HG03095 (cell line): ENCODE data around the gene CRADD.
"Not testable (repeated sequence)": the region's sequence is repeated elsewhere in the genome, so short reads cannot be mapped to it uniquely, and the experiment has no call there.

Experiments
- ATAC-seq: cut with Tn5 transposase; IDR thresholded peaks from one replicate; pipeline ENCODE4 v1.9.1; 2021; ENCODE audit warnings: moderate library complexity; ENCODE audit not compliant: unreplicated experiment

Gene CRADD

DNA sequence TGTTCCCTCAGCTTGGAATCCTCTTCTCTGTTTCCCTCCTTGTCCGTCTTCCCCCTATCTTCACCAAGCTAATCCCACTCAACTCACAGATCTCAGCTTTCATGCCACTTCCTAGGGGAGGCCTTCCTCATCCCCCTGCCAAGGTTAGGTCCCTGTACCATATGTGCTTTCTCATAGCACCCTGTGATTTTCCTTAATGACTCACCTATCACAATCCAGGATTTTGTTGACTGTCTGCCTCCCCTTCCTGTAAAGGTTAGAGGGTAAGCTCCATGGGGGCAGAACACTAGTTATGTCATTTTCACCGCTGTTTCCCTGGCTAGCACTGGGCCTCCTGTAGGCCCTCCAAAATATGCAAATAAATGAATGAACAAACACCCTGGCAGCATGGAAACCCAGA, 57.6 kb downstream of the CRADD start:
- no peak for ATAC-seq

DNA sequence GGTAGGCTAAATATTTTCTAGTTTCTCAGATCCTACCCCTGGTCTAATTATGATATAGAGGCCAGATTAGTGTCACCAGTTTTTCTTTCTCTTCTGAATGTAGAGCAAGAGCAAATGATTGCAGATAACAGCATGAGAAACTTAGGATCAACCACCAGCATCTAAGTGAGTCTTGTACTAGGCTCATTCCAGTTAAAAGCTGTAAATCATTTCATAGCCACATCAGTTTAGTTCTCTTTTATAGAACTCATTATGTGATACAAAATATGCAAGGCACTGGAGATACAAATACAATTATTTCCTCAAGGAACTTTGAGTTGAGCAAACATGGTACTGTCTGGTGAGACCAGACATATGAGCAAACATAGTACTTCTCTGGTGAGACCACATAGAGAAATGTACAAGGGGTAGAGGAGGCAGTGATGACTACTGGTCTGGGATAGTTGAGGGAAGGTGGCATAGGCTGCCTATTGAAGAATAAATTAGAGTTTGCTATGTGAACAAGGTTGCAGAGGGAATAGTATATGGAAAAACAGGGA, 59.5 kb downstream of the CRADD start:
- ATAC-seq, result no peak

DNA sequence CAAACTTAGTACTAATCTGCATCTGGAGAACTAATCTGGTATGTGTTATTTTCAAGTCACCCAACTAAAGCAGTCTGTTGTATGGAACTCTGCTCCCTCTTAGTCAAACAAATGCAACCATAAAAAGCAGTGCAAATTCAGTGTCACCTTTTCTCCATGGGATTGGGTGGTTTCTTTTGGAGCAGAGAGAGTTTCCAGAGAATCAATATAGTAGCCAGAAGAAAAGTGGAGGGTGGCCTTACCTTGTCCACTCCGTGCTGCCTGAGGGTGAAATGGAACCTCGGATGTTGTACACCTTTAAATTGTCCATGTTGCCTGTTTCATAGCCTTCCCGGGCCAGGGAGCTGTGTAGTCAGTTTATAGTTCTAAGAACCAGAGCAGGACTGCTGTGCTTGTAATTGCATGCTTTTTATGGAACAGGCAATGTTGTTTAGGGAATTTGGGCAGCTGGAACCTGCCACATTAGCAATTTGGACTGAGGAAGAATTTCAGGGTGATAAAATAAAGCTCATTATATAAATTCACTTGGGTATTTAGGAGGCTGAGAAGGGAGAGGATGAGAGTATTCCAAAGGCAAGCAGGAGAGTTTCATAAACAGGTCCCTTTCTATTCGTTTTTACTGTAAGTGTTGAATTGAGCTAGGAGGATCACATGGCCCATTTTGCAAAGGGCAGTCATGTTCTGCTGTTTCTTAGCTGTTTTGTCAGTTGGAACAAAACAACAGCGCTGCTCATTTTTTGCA, 60.5 kb downstream of the CRADD start:
- ATAC-seq, result no peak

DNA sequence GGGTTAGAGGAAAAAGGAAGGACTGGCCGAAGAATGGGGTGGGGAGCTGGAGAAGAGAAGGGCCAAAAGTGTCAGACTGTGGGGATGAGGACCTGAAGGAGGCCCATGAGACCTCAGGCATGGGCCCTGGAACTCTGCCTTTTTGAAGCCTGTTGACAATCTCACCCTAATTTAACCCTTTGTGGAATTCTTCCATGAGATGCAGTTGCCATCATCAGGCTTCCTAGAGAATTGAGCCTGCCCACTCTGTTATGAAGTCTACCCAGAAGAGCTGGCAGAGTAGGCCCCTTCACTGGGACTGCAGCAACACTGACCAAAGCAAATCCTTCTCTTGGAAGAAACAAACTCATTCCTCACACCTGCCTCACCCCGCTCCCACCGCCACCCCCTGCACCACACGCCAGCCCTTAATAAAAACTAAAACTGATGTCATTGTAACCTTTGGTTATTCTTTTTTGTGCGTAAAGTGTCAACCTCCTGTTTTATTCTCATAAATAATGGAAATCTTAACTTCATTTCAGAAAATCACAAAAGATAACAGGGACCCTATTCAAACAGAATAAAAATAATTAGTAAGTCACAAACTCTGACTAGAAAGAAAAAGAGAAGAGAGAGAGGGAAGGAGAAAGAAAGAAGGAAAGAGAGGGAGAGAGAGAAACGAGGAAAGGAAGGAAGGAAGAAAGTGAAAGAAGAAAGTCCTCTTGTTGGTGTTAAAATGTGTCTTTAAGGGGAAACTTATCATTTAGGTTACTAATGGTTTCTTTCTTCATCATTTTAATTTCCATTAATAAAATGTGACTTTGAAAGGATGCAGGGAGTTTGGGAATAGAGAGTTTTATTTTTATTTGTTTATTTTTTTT, 61.3 kb downstream of the CRADD start:
- no peak for ATAC-seq

DNA sequence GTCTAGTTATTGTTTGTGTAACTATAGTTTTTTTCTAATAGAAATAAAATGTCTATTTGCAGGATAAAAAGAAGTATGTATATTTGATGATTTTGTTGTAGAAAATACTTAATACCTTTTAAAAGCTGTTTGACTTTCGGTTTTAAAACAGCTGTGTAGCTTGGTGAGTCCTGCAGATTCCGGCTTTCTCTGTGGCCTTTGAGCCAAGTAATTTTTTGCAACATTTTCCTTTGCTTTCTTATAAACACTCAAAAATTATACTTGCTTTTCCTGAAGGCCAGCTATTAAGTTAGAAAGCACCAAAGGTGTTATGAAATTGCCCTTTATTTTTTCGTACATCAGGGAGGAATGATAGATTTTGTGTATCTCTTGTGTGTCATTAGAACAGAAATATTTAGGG, 63.6 kb downstream of the CRADD start:
- ATAC-seq, result no peak

DNA sequence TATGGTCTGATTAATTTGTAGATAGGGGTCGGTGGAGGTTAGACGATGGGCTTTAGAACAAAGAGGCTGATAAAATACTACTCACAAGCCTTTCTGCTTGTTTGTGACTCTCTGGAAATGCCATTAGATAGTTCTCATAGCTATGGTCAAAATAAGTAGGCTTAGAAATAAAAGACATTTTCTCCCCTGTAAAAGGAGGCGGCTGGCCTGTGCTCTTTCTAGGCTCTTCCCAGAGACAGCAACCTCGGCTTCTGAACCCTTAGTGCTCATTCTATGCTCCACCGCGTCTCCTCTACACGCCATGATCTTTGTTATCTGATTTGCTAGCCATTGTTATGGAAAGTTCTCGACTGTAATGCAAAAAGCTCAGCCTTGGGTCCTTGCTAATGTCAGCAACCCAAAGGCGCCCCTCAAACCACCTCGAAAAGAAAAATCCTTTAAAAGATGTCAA, 64.5 kb downstream of the CRADD start:
- ATAC-seq, result peak; percentile 22

DNA sequence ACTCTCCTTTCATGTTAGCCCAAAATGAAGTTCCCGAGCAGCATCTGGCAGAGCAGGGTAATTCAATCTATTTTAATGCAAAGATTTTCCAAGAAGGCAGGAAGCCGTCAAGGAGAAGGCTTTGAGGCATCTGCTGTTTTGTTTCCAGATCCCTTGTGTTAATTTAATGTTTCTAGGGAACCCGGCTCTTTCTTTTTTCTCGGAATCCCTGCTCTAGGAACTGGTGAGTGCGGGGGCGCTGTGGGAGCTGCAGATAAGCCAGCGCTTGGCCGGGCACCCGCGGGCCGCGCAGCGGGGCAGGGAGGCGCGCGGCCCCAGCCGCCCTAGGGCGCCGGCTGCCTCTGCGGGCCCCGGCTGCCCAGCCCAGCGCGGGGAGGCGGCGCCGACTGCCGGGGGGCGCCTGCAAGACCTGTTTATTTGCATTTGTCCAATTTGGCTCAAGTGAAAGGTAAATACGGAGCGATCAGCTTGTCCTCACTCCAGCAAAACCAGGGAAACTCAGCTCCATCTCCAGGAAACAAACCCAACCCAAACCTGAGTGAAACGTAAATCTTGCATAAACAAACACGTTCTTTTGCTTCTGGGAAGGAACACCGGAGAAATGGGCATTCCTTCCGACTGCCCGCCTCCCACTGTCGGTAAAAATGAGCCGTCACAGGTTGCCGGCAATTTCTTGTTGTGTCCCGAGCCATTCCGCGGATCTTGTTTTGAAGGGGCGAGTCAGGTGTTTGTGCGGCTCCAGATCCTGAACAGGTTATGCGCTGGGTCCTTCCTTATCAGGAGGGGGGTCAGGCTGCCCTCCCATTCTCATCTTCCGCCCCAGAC, 65.1 kb downstream of the CRADD start:
- peak; percentile 84 for ATAC-seq

DNA sequence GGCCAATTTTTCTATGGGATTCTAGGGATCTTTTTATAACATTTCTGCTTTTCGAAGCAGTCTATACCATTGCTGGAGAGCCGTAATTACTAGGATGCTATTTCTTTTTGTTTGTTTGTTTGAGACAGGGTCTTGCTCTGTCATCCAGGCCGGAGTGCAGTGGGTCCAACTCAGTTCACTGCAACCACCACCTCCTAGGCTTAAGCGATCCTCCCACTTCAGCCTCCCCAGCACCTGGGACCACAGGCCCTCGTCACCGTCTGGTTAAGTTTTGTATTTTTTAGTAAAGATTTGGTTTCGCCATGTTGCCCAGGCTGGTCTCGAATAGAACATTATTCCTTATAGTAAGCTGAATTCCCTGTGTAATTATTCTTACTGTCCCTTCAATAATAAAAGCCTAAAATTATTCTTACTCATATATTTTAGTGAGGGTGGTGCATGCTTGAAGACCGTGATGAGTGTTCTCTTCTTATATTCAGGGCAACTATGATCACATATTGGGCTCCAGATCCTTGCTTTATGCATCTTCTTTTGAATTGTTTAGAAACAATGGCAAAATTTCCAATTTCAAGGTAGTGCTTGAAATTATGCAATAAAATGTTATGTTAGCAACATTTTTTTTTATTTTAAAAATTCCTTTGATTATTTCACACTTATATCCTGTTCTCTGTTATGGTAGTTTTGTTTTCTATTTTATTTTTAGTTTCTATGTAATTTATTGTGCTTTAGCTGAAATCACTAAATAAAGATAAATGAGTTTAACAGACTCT, 66.2 kb downstream of the CRADD start:
- no peak for ATAC-seq

DNA sequence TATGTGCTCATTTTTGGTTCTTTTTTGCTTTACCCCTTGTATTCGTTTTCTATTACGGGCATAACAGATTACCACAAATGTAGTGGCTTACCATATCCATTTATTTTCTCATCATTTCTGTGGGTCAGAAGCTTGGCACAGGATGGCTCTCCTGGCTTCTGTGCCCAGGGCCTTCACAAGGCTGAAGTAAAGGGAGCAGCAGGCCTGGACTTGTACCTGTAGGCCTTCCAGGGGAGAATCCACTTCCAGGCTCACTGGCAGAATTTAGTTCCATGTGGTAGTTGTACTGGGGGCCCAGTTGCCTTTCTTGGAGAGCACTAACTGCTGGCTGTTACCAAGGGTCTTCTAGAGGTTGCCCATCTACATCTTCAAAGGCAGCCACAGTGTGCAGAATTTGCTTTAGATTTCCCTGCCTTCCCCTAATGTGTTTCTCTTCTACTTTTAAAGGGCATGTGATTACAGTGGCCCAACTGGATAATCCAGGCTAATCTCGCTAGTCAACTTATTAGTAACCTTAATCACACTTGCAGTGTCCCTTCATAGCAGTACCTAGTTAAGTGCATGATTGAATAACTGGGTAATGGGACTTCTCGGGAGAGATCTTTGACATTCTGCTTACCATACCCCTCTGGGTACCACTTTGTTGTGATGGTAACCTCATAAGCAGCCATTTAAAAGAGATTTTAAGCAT, 67.0 kb downstream of the CRADD start:
- no peak for ATAC-seq

DNA sequence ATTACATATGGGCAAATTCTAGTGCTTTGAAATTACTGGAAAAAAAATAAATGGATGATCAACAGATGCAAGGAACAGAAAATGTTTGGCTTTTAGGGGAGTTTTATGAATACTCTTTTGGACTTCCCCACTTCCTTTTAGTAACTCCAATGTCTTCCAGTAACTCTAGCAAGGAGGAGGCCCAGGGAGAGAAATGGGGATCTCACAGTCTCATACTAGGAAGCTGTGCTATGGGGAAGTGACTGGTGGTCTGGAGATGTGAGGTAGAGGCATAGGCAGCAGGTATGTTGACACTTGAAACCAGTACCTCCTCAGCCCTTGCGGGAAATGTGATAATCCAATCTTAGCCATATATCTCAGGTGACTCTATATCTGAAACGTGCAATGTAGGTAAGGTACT, 68.1 kb downstream of the CRADD start:
- no peak for ATAC-seq

DNA sequence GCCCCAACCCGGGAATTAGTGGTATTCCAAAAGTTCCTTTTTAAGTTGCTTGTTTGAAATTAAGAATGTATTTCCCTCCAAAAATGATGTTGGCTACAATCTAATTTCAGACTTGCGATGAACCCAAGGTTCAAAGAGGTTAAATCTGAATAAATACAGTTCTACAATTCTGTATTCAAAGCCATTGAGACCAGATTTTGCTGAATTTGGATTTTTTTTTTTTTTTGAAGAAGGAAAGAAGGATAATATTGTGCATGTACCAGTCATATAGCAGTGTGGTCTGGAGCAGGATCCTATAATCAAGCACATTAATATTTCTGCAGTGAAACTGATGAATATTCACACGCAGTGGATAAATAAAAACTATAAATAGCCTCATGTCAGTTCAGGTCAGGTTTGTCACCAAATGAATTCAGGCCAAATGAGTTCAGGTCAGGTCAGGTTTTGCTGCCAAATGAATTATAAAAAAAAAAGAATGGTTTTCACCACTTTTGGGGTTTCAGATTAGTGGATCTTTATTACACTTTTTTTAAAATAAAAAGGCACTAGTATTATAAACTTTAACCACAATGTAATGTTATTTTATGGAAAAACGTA, 69.5 kb downstream of the CRADD start:
- ATAC-seq, result no peak

DNA sequence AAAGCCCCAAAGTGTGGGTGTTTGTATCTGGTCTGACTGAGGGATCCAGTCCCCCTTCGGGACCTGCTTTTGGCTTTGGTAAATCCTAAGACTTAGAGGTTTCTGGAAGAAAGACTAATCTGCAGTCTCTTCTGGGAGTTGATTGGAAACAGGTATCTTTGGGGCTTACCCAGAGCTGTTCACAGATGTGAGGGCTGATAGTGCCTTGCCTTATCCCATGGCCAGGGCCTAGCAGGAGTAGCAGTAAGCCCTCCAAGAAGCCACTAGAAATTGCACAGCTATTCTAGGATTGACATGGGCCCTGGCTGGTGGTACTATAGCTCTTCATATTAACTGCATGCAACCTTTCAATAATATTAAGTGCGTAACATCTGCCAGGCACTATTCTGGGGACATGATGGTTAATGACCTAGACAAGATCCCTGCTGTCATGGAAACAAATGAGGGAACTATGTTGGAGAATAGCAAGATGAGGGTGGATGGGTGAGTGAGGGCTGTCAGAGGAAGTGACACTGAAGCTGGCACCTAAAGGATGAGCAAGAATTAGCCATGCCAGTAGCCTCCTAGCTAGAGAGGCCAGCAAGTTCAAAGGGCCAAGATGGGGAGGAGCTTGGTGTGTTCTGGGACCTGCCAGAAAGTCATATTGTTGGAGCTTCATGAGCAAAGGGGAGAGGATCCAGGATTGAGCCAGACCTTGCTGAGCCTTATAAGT, 71.7 kb downstream of the CRADD start:
- ATAC-seq, result no peak

DNA sequence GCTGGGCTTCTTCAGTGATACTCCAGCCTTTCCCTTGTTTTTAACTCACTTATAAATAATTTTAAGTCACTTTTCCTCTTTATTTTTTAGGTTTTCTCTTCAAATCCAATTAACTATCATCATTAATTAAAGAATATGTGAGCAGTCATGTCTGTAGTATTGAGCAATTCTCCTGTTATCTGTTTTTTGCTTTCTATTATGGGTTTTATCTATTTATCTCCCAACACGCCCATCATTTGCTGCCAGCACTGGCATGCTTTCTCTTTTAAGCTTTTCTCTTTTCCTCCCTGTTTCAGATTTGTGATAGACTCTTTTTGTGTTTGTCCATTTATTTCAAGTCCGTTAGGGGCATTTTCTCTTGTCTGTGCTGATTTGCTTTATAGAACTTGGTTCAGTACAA, 72.3 kb downstream of the CRADD start:
- no peak for ATAC-seq

DNA sequence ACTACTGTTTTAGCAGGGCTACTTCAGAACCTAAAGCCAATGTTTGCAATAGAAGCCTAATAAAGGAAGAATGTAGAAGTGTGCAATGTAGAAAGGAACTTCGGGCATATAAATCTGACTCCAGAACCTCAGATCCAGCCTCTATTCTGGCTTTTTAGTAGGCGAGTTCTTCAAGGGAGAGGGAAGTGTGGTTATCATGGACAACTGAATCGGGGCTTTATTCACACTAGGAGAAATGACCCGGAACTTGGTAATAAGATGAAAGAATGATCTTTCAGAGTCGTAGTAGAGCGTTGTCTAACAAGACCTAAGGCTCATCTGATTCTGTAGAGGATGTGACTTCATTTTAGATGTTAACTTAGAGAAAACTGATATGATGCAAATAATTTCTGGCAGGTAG, 72.9 kb downstream of the CRADD start:
- ATAC-seq, result no peak

DNA sequence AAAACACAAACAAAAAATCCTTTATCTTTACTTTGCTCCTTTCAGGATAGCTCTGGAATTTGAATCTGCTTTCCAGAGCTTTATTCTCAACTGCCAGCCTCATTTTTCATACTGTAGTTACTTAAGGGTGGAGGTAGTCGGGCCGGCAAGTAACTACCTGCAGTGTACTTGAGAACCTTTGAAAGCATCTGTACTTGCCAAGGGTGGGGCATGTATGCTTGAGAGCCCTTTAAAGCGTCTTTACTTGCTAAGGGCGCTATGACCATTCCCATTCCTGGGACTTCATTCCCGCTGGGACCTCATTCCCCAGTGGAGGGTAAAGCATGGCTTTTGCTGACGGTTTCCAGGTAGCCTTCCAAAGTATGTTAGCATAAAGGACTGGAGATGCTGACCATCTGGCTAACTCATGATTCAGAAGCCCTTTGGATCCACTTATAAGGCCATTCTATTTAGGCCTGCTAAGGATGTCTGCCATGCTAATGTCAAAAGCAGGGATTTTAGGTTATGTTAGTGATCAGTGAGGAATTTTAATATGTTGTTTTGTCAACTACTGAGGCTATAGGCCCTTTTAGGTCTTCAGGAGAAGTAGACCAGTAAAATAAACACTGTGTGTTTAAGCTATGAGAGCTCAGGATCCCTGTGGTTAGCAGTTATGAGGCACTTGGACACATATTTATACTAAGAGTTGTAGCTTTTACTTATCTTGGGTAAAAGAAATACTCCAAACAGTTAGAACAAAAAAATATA, 74.9 kb downstream of the CRADD start:
- ATAC-seq, result no peak

DNA sequence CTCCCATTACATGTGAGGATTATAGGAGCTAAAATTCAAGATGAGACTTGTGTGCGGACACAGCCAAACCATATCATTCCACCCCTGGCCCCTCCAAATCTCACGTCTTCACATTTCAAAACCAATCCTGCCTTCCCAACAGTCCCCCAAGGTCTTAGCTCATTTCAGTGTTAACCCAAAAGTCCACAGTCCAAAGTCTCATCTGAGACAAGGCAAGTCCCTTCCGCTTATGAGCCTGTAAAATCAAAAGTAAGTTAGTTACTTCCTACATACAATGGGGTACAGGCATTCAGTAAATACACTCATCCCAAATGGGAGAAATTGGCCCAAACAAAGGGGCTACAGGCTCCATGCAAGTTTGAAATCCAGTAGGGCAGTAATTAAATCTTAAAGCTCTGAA, 76.1 kb downstream of the CRADD start:
- no peak for ATAC-seq

DNA sequence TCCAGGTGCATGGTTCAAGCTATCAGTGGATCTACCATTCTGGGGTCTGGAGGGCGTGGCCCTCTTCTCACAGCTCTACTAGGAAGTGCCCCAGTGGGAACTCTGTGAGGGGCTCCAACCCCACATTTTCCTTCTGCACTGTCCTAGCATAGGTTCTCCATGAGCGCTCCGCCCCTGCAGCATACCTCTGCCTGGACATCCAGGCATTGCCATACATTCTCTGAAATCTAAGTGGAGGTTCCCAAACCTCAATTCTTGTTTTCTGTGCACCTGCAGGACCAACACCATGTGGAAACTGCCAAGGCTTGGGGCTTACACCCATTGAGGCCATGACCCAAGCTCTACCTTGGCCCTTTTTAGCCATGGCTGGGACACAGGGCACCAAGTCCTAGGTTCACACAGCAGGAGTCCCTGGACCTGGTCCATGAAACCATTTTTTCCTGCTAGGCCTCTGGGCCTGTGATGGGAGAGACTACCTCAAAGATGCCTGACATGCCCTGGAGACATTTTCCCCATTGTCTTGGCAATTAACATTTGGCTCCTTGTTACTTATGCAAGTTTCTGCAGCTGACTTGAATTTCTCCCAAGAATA, 76.8 kb downstream of the CRADD start:
- ATAC-seq, result no peak

DNA sequence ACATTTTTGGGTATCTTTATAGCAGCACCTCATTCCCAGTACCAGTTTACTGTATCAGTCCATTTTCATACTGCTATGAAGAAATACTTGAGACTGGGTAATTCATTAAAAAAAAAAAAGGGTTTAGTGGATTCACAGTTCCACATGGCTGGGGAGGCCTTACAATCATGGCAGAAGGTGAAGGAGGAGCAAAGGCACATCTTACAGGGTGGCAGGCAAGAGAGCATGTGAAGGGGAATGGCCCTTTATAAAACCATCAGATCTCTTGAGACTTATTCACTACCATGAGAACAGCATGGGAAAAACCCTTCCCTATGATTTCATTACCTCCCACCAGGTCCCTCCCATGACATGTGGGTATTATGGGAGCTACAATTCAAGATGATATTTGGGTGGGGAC, 77.7 kb downstream of the CRADD start:
- not testable (repeated sequence) for ATAC-seq
